Vagina (tissue), 2 donors: Measurements from ENCODE around the gene RUBCN. TPM values are rescaled to one million over a fixed set of nuclear protein-coding genes. Genes with fewer than 3 reads are reported as not detected.

Source experiments
- DNase-seq, 2 donors: peaks; one replicate each; pipeline ENCODE4 v3.0.0-alpha.2; 2017; ENCODE audit errors: extremely low spot score in 2 of 2
- H3K27ac ChIP-seq: fragments of 200-600 bp; sonication (generic); one replicate; pipeline ENCODE4 v1.5.1; 2019
- H3K27me3 ChIP-seq: fragments of 200-600 bp; sonication (generic); one replicate; pipeline ENCODE4 v1.5.1; 2019
- H3K36me3 ChIP-seq, 2 donors: fragments of 200-600 bp; sonication (generic); one replicate each; pipeline ENCODE4 v1.5.1; 2017 to 2019
- H3K4me1 ChIP-seq: fragments of 200-600 bp; sonication (generic); one replicate; pipeline ENCODE4 v1.5.1; 2019
- H3K4me3 ChIP-seq, 2 donors: fragments of 200-600 bp; sonication (generic); 1 replicate in 1 of 2; 2 replicates in 1 of 2; pipeline ENCODE4 v1.5.1; 2016 to 2019
- H3K9me3 ChIP-seq: fragments of 200-600 bp; sonication (generic); one replicate; pipeline ENCODE4 v1.5.1; 2019
- POLR2A ChIP-seq, 2 donors: fragments of 450-650 bp; IDR thresholded peaks; one replicate each; pipeline ENCODE4 v1.6.1; 2017; ENCODE audit warnings: antibody characterized with exemption in 2 of 2, mild to moderate bottlenecking in 2 of 2, moderate library complexity in 2 of 2
- POLR2AphosphoS5 ChIP-seq, 2 donors: sonication (generic); formaldehyde crosslinking; IDR thresholded peaks; one replicate each; pipeline ENCODE4 v1.9.0; 2017; ENCODE audit warnings: antibody characterized with exemption in 2 of 2, mild to moderate bottlenecking in 2 of 2, low read depth in 1 of 2; ENCODE audit not compliant: insufficient read depth in 1 of 2
- intact Hi-C: fragments of 100-400 bp; cut with DNase I; formaldehyde crosslinking; loops from one replicate; pipeline ENCODE4 v1.15.1; 2023
- total RNA-seq: library from RNA; depleted of rRNA; stranded (reverse); fragments of >200 nt; gene quantifications from one replicate; pipeline ENCODE4 v1.2.3, GENCODE V29; 2016
- TF ChIP-seq, protein P1 (sequence below), 3 experiments: fragments of 450-650 bp in 2 of 3; fragments of 200-600 bp in 1 of 3; sonication (generic) in 1 of 3; IDR thresholded peaks; one replicate each; pipeline ENCODE4 v1.5.1; 2017 to 2019; ENCODE audit warnings: antibody characterized with exemption in 3 of 3, mild to moderate bottlenecking in 2 of 3, moderate library complexity in 2 of 3

Gene RUBCN
- total RNA-seq, 1 donor from 2014 or later = 48.6 TPM

DNA sequence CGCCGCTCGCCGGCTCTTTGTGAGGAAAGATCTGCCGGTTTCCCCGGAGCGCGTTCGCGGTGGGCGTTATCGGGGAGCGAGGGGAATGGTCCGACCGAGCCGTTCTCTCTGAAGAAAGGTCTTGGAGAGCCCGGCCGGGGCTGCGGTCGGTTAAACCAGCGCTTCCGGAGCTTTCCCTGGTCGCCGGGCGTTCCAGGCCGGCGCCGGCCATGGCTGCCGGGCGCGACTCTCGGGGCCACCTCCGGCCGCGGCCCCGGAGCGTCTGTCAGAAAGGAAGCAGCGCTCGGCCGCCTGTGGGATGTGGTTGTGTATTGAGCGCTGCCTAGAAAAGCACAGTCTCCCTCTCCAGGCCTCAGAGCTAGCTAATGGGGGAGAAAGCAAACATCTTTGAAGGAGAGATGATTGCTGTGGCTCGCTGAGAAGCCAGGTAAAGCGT is 13.7 kb upstream of the RUBCN start:
- H3K36me3 ChIP-seq = no peaks in the 10 kb centered on the region
- intact Hi-C loops = no loop called here
- H3K9me3 ChIP-seq = no peaks in the 10 kb centered on the region
- peak overlapping the region; percentile 83 to 93 for H3K4me3 ChIP-seq
- TF ChIP-seq POLR2AphosphoS5 (IDR thresholded peaks at IDR 0.05; ENCODE audit: insufficient read depth in 1 of 2, low read depth in 1 of 2) (no peak), POLR2A (IDR thresholded peaks at IDR 0.05) (peak in 1 of 2 donors; percentile 41)
- TF ChIP-seq, protein P1, sequence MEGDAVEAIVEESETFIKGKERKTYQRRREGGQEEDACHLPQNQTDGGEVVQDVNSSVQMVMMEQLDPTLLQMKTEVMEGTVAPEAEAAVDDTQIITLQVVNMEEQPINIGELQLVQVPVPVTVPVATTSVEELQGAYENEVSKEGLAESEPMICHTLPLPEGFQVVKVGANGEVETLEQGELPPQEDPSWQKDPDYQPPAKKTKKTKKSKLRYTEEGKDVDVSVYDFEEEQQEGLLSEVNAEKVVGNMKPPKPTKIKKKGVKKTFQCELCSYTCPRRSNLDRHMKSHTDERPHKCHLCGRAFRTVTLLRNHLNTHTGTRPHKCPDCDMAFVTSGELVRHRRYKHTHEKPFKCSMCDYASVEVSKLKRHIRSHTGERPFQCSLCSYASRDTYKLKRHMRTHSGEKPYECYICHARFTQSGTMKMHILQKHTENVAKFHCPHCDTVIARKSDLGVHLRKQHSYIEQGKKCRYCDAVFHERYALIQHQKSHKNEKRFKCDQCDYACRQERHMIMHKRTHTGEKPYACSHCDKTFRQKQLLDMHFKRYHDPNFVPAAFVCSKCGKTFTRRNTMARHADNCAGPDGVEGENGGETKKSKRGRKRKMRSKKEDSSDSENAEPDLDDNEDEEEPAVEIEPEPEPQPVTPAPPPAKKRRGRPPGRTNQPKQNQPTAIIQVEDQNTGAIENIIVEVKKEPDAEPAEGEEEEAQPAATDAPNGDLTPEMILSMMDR (IDR thresholded peaks at IDR 0.05) = no peak
- peak overlapping the region; percentile 98 for H3K27ac ChIP-seq
- DNase-seq = no peak
- no peaks in the 10 kb centered on the region for H3K27me3 ChIP-seq
- H3K4me1 ChIP-seq = peaks cover 41% of the 10 kb centered on the region

DNA sequence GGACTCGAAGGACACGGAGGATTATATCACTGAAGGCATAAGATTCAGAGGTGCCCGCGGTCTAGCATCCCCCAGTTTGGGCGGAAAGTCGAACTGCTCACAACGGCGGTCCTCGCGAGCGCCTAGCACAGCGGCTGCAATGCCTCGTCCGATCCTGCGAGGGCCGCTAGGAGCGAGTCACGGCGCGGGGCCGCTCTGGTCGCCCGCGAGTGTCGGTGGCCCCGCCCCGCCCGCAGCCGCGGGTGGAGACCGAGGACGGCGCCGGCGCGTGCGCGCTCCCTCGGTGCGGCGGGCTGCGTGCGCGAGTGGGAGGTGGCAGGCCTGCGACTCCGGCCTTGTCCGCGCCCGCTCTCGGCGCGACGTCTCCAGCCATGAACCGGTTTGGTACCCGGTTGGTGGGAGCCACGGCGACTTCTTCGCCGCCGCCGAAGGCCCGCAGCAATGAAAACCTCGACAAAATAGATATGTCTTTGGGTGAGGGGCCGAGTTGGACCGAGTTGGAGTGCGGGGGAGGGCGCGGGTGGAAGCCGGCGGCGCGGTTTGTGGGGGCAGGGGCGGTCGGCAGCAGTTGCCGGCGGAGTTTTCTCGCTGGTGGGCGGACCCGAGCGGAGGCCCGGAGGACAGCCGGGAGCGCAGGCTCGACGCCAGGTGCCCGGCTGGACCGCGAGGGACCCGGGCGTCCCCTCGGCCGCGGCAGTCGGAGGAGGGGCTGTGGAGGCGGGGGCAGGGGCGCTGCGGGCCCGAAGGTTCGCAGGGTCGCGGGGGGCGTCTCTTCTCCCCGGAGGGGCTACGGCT is 13.1 kb upstream of the RUBCN start, which contains the start of gene FYTTD1:
Gene FYTTD1 (plus strand): TSS at position 283 of the 795 bp plus-strand sequence. CDS start 89 bp downstream, at position 372.
- Histone ChIP-seq H3K4me1 (peaks cover 35% of the 10 kb centered on the region), H3K9me3 (no peaks in the 10 kb centered on the region), H3K36me3 (no peaks in the 10 kb centered on the region), H3K4me3 (peak within 1 kb of the TSS; percentile 83 to 93), H3K27me3 (no peaks in the 10 kb centered on the region), H3K27ac (peak within 1 kb of the TSS; percentile 98)
- intact Hi-C loops = no loop called here
- TF ChIP-seq POLR2A (IDR thresholded peaks at IDR 0.05) (peak in 1 of 2 donors; percentile 87), POLR2AphosphoS5 (IDR thresholded peaks at IDR 0.05; ENCODE audit: insufficient read depth in 1 of 2, low read depth in 1 of 2) (peak in 1 of 2 donors; percentile 79)
- TF ChIP-seq, protein P1 (IDR thresholded peaks at IDR 0.05) = peak in 2 of 3 experiments; percentile 41 to 49
- peak in 1 of 2 donors; percentile 92 for DNase-seq

DNA sequence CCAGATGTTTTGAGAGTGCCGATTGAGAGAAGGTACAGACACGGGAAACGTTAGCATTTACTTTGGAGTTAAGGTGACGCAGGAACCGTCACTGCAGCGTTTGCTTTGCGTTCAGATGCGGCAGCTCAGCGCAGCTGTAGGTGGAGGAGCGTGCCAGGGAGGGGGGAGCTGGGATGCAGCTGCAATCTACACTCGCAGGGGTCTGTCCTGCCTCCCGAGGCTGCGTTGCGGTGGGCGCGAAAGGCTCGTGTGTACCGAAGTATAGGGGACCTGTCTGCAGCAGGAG is 12.6 kb upstream of the RUBCN start:
- intact Hi-C loops = no loop called here
- DNase-seq = no peak
- Histone ChIP-seq H3K4me1 (peaks cover 30% of the 10 kb centered on the region), H3K4me3 (peak overlapping the region; percentile 83 to 93), H3K27ac (peak overlapping the region; percentile 98), H3K36me3 (no peaks in the 10 kb centered on the region), H3K27me3 (no peaks in the 10 kb centered on the region), H3K9me3 (no peaks in the 10 kb centered on the region)
- TF ChIP-seq POLR2AphosphoS5 (IDR thresholded peaks at IDR 0.05; ENCODE audit: insufficient read depth in 1 of 2, low read depth in 1 of 2) (no peak), POLR2A (IDR thresholded peaks at IDR 0.05) (no peak)
- TF ChIP-seq, protein P1 (IDR thresholded peaks at IDR 0.05) = no peak

DNA sequence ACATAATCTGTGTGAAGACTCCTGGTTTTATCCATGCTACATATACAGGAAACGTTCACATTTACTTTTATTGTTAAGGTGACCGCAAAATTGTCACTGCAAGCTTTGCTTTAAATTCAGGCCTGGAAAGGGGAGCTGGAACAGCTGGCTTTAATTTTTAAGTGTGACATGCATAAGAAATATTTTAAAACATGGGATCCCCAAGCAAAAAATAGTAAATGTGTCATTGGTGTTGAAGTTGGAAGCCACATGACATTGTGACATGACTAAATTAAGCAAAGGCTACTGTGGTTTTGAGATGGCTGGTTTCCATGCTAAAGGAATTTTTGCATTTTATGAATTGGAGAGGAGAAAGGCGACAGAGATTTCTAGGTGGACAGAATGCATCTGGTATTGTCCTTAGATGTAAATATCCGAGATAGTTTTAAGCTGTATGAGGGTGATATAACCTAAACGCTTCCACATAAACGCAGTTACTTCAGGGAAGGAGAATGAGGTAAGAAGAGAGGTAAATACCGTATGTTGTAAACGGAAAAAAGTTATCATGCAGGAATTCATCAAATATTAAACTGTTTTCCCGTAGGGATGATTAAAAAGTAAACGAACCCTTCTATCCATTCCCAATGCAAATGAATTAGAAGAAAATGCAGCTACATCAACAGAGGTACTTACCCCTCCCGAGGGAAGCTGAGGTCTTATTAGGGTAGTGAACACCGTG is 12.1 kb upstream of the RUBCN start:
- no peaks in the 10 kb centered on the region for H3K9me3 ChIP-seq
- TF ChIP-seq, protein P1 (IDR thresholded peaks at IDR 0.05) = no peak
- TF ChIP-seq POLR2A (IDR thresholded peaks at IDR 0.05) = no peak
- TF ChIP-seq POLR2AphosphoS5 (IDR thresholded peaks at IDR 0.05; ENCODE audit: insufficient read depth in 1 of 2, low read depth in 1 of 2) = no peak
- H3K36me3 ChIP-seq = no peaks in the 10 kb centered on the region
- peaks cover 28% of the 10 kb centered on the region for H3K4me1 ChIP-seq
- peak overlapping the region; percentile 83 to 93 for H3K4me3 ChIP-seq
- intact Hi-C loops = no loop called here
- H3K27me3 ChIP-seq = no peaks in the 10 kb centered on the region
- DNase-seq = no peak
- peak overlapping the region; percentile 98 for H3K27ac ChIP-seq
